Ovary (tissue), 9 donors: ENCODE data around the gene TFCP2. TPM values are rescaled to one million over a fixed set of nuclear protein-coding genes. Genes with fewer than 3 reads are reported as not detected.

Experiments used
- DNase-seq, 5 donors: peaks; one replicate each; pipeline ENCODE4 v3.0.0-alpha.2; 2019 to 2020
- H3K27ac ChIP-seq, 2 donors: fragments of 200-600 bp; one replicate each; pipeline versions ENCODE4 v1.5.1 to v1.8.0; 2019 to 2022
- H3K27me3 ChIP-seq: fragments of 200-600 bp; one replicate; pipeline ENCODE4 v1.8.0; 2022
- H3K36me3 ChIP-seq: fragments of 200-600 bp; sonication (generic); one replicate; pipeline ENCODE4 v1.5.1; 2019
- H3K4me1 ChIP-seq: one replicate; pipeline ENCODE4 v1.8.1; 2013; ENCODE audit warnings: mild to moderate bottlenecking, moderate library complexity; ENCODE audit not compliant: insufficient read depth
- H3K4me3 ChIP-seq: fragments of 200-600 bp; sonication (generic); one replicate; pipeline ENCODE4 v1.5.1; 2017
- H3K9me3 ChIP-seq, 2 donors: fragments of 200-600 bp in 1 of 2; sonication (generic) in 1 of 2; one replicate each; pipeline versions ENCODE4 v1.5.1 to v1.8.1; 2013 to 2019; ENCODE audit warnings: mild to moderate bottlenecking in 1 of 2, moderate library complexity in 1 of 2
- CTCF ChIP-seq, 3 donors: fragments of 450-650 bp in 2 of 3; fragments of 200-600 bp in 1 of 3; IDR thresholded peaks; one replicate each; pipeline versions ENCODE4 v1.5.1 to v1.8.0; 2016 to 2022; ENCODE audit warnings: antibody characterized with exemption in 3 of 3, mild to moderate bottlenecking in 1 of 3
- EP300 ChIP-seq: sonication (generic); formaldehyde crosslinking; IDR thresholded peaks from one replicate; pipeline ENCODE4 v1.6.1; 2017; ENCODE audit warnings: antibody characterized with exemption
- POLR2A ChIP-seq: fragments of 450-650 bp; IDR thresholded peaks from one replicate; pipeline ENCODE4 v1.6.1; 2017; ENCODE audit warnings: antibody characterized with exemption, mild to moderate bottlenecking, moderate library complexity
- WGBS, 3 donors: extraction: QIAGEN DNeasy Blood & Tissue Kit in 1 of 3; methylation state at CpG; one replicate each; pipeline versions ENCODE4 v1.1.5 to v1.1.7; 2013 to 2017; 5-methylcytosine and 5-hydroxymethylcytosine counted together
- intact Hi-C, 4 donors: fragments of 100-400 bp; cut with DNase I; formaldehyde crosslinking; loops; one replicate each; pipeline versions ENCODE4 v1.11.0 to v1.15.1; 2022 to 2023
- polyA plus RNA-seq, 2 donors: library from polyadenylated mRNA; stranded (reverse); fragments of 200-250 nt in 1 of 2; fragments of 350-450 nt in 1 of 2; fragmentation: Illumina TruSeq in 1 of 2; extraction: RNeasy Lipid Tissue Mini Kit (QIAGEN cat#74804) in 1 of 2; gene quantifications; one replicate each; pipeline ENCODE4 v1.2.3, GENCODE V29; 2013 to 2014
- total RNA-seq, 7 donors: library from RNA; depleted of rRNA in 2 of 7; stranded (reverse); fragments of >200 nt in 2 of 7; fragmentation: NEBNext Ultra II Directional in 3 of 7; extraction: Animal tissue kit (Norgen Biotek cat#: 25700) in 3 of 7; gene quantifications; one replicate each; pipeline versions ENCODE4 v1.1.0 to v1.2.4, GENCODE V29; 2016 to 2023
- donor health status: DM: no; HTN: no; CAD: no; lungs with moderate emphysema.
- donor health status: DM: no; HTN: no; CAD: no.
- donor health status: Bipolar disorder and iron deficiency.
- donor health status: DM: yes; HTN: yes; CAD: no.
- donor health status: DM: no; HTN: no; CAD: no.
- donor health status: DM: yes; HTN: yes; CAD: no.

Gene TFCP2
- total and polyA plus RNA-seq, 9 donors, result 10.5 to 32.0 (median 22.7) TPM

- H3K36me3 ChIP-seq, result no peaks in the 10 kb centered on the region
- no peak overlapping the region for H3K27ac ChIP-seq
- H3K4me1 ChIP-seq, result no peaks in the 10 kb centered on the region
- H3K9me3 ChIP-seq, result no peaks in the 10 kb centered on the region
- WGBS, 3 donors, result 86 to 93% (median 92%) methylated on average over 1 of the region's 1 CpG
- no peak for TF ChIP-seq POLR2A
- no peak for TF ChIP-seq EP300
- no peak for TF ChIP-seq CTCF (IDR thresholded peaks at IDR 0.05)
- H3K4me3 ChIP-seq, result no peak overlapping the region
- intact Hi-C loops, result loop anchor here in 1 of 4 donors (10.0 kb wide), 1 partner anchor 106 kb away; no protein-coding TSS in a partner anchor
- DNase-seq, result no peak
- no peaks in the 10 kb centered on the region for H3K27me3 ChIP-seq
These were observed 74.3 kb downstream of the TFCP2 start for GRCh38 chr12:51098611-51099010.

GRCh38 chr12:51090705-51091229, 82.2 kb downstream of the TFCP2 start:
- WGBS, 3 donors, result 96 to 97% (median 97%) methylated on average over 10 of the region's 10 CpGs
- DNase-seq, result no peak
- no peaks in the 10 kb centered on the region for H3K36me3 ChIP-seq

GRCh38 chr12:51087818-51088217, 85.1 kb downstream of the TFCP2 start:
- 91 to 95% (median 94%) methylated on average over 3 of the region's 3 CpGs for WGBS, 3 donors
- Histone ChIP-seq H3K27me3 (no peaks in the 10 kb centered on the region), H3K9me3 (no peaks in the 10 kb centered on the region), H3K4me1 (no peaks in the 10 kb centered on the region), H3K4me3 (no peak overlapping the region), H3K27ac (no peak overlapping the region), H3K36me3 (no peaks in the 10 kb centered on the region)
- DNase-seq, result no peak
- intact Hi-C loops, result no loop called here
- no peak for TF ChIP-seq POLR2A
- no peak for TF ChIP-seq EP300
- no peak for TF ChIP-seq CTCF (IDR thresholded peaks at IDR 0.05)

More at GRCh38 chr12:51090705-51091229, 82.2 kb downstream of the TFCP2 start:
- H3K4me1 ChIP-seq, result no peaks in the 10 kb centered on the region
- intact Hi-C loops, result loop anchor here in 1 of 4 donors (10.0 kb wide), 1 partner anchor 114 kb away; no protein-coding TSS in a partner anchor
- H3K4me3 ChIP-seq, result no peak overlapping the region
- H3K9me3 ChIP-seq, result no peaks in the 10 kb centered on the region
- H3K27me3 ChIP-seq, result no peaks in the 10 kb centered on the region
- no peak overlapping the region for H3K27ac ChIP-seq
- TF ChIP-seq POLR2A, result no peak
- TF ChIP-seq EP300, result no peak
- TF ChIP-seq CTCF (IDR thresholded peaks at IDR 0.05), result no peak

DNA sequence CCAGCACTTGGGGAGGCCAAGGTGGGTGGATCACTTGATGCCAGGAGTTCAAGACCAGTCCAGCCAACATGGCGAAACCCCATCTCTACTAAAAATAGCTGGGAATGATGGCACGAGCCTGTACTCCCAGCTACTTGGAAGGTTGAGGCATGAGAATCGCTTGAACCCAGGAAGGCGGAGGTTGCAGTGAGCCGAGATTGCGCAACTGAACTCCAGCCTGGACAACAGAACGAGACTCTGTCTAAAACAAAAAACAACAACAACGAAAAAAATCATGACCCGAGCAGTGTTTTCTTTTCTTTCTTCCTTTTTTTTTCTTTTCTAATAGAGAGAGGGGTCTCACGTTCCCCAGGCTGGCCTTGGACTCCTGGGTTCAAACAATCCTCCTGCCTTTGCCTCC, 86.0 kb downstream of the TFCP2 start:
- H3K4me1 ChIP-seq, result peaks cover 2% of the 10 kb centered on the region
- no peak overlapping the region for H3K4me3 ChIP-seq
- no peak for DNase-seq
- TF ChIP-seq POLR2A (no peak), CTCF (IDR thresholded peaks at IDR 0.05) (no peak), EP300 (no peak)
- H3K27me3 ChIP-seq, result no peaks in the 10 kb centered on the region
- no peaks in the 10 kb centered on the region for H3K9me3 ChIP-seq
- 82 to 87% (median 84%) methylated on average over 10 of the region's 10 CpGs for WGBS, 3 donors
- no peaks in the 10 kb centered on the region for H3K36me3 ChIP-seq
- no peak overlapping the region for H3K27ac ChIP-seq
- intact Hi-C loops, result no loop called here
